Activated naive CD8-positive, alpha-beta T cell treated with anti-CD3 and anti-CD28 coated beads, Interleukin-2, amount 10 ng/mL, durations not matched to agents 7 days and 5 days (primary cell): ENCODE data around the gene IGSF5. TPM values are rescaled to one million over a fixed set of nuclear protein-coding genes. Genes with fewer than 3 reads are reported as not detected.

Experiments used
- ATAC-seq: fragments of 150-1000 bp; cut with Tn5 transposase; one replicate; pipeline ENCODE4 v1.10.0; 2021; ENCODE audit warnings: low read depth, moderate library complexity
- POLR2A ChIA-PET: fragments of 350-600 bp; sonication (Branson Sonifier 250); formaldehyde crosslinking; loops from one replicate; lab custom pipeline; 2021; ENCODE audit warnings: antibody characterized with exemption; lab: Charles Lee
- DNase-seq: peaks from one replicate; pipeline ENCODE4 v3.0.0; 2021
- H3K27ac Mint-ChIP-seq: one replicate; pipeline ENCODE4 v1.8.0; 2022; ENCODE audit warnings: mild to moderate bottlenecking, mixed read lengths
- H3K27me3 Mint-ChIP-seq: one replicate; pipeline ENCODE4 v1.8.0; 2022; ENCODE audit warnings: mild to moderate bottlenecking, moderate library complexity, mixed read lengths
- H3K36me3 Mint-ChIP-seq: one replicate; pipeline ENCODE4 v1.8.0; 2021; ENCODE audit warnings: mild to moderate bottlenecking, mixed read lengths
- H3K4me1 Mint-ChIP-seq: one replicate; pipeline ENCODE4 v1.8.0; 2021; ENCODE audit warnings: mixed read lengths
- H3K4me3 Mint-ChIP-seq: one replicate; pipeline ENCODE4 v1.8.0; 2022; ENCODE audit warnings: mild to moderate bottlenecking, moderate library complexity, mixed read lengths
- H3K9me3 Mint-ChIP-seq: one replicate; pipeline ENCODE4 v1.8.0; 2021; ENCODE audit warnings: mixed read lengths
- total RNA-seq, 2 experiments: library from RNA; stranded (reverse); gene quantifications; one replicate each; pipeline ENCODE4 v1.2.3, GENCODE V29; 2021

Gene IGSF5
- total RNA-seq, 2 experiments from 2014 or later, result not detected

DNA sequence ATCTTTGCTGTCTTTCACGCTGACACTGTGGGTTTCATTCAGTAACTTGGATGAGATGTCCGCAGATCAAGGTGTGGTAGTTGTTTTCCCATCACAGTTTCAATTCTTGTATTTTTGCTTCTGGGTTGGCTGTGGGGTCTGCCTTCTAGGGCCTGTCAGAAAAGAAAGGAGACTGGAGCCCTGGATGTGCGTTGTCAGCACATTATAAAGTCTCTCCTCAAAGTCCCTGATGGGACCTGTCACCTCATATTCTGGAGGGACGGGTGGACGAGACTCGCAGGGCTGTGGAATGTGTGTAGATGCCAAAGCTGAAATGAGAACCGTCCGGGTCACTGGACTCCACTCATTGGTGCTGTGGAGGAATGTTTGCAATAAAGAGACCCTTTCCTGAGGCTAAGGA lies 11.3 kb downstream of the IGSF5 start:
- Mint-ChIP-seq H3K4me3 (no peak overlapping the region), H3K4me1 (no peaks in the 10 kb centered on the region), H3K27me3 (no peaks in the 10 kb centered on the region), H3K36me3 (no peaks in the 10 kb centered on the region), H3K9me3 (peaks cover 1% of the 10 kb centered on the region), H3K27ac (no peak overlapping the region)
- ATAC-seq (no peak), DNase-seq (no peak)
- POLR2A ChIA-PET, result no interaction called here

DNA sequence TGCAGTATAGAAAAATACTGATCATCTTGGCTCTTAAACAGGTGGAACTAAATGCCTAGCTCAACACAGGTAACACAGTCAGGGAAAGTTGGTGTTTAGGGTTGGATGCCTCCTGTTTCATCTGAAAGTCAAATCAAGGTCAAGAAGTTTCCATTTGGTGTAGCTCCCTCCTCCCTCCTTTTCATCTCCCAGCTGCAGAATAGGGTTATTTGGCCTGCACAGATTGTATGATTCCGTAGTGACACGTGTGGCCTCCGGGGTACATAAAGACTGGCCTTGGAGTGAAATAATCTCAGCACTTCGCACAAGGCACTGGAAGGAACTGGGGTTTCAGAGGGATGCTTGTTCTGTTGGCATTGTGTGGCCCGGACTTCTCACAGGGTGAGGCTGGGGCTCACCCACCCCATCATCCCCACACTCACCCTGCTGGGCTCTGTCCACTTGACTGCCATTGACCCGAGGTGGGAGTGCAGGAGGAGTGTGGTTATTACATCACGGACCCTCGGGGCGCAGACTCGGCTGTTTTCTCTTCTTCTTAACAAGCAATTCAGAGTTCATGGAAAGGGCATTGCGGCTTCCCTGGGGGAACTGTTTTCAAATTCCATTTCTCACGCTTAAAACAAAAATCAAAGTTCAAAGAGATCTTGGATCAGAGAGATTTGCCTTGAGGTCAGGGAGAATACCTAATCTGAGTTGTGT lies 18.4 kb downstream of the IGSF5 start:
- ATAC-seq (no peak), DNase-seq (no peak)
- no peaks in the 10 kb centered on the region for H3K36me3 Mint-ChIP-seq
- H3K27ac Mint-ChIP-seq, result no peak overlapping the region
- no peak overlapping the region for H3K4me3 Mint-ChIP-seq
- no peaks in the 10 kb centered on the region for H3K9me3 Mint-ChIP-seq
- H3K27me3 Mint-ChIP-seq, result no peaks in the 10 kb centered on the region
- no peaks in the 10 kb centered on the region for H3K4me1 Mint-ChIP-seq
- POLR2A ChIA-PET, result no interaction called here

DNA sequence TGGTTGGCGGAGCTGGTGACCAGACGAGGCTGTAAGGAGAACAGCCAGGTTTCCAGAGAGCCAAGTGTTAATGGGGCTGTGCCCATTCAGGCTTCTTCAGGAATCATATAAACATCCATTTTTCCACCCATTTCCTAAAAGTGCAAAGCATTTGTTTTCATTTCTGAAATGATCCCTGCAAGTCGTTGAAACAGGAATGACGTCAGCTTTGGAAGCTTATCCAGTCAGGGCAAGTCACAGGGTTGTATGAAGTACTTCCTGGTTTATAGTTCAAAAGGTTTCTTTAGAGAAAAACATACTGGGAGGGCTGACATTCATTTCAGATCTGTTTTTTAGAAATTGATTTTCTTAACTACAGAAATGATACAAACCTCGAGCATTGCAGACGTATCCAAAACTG lies 29.2 kb downstream of the IGSF5 start:
- ATAC-seq (no peak), DNase-seq (no peak)
- no peaks in the 10 kb centered on the region for H3K9me3 Mint-ChIP-seq
- H3K36me3 Mint-ChIP-seq, result no peaks in the 10 kb centered on the region
- no peaks in the 10 kb centered on the region for H3K4me1 Mint-ChIP-seq
- POLR2A ChIA-PET, result no interaction called here
- H3K27ac Mint-ChIP-seq, result no peak overlapping the region
- H3K4me3 Mint-ChIP-seq, result no peak overlapping the region
- H3K27me3 Mint-ChIP-seq, result no peaks in the 10 kb centered on the region

- Mint-ChIP-seq H3K9me3 (no peaks in the 10 kb centered on the region), H3K4me1 (no peaks in the 10 kb centered on the region), H3K4me3 (no peak overlapping the region), H3K27ac (no peak overlapping the region), H3K27me3 (no peaks in the 10 kb centered on the region), H3K36me3 (no peaks in the 10 kb centered on the region)
- POLR2A ChIA-PET, result no interaction called here
- ATAC-seq (no peak), DNase-seq (no peak)
Observed at GRCh38 chr21:39775816-39776215, 30.8 kb downstream of the IGSF5 start.

DNA sequence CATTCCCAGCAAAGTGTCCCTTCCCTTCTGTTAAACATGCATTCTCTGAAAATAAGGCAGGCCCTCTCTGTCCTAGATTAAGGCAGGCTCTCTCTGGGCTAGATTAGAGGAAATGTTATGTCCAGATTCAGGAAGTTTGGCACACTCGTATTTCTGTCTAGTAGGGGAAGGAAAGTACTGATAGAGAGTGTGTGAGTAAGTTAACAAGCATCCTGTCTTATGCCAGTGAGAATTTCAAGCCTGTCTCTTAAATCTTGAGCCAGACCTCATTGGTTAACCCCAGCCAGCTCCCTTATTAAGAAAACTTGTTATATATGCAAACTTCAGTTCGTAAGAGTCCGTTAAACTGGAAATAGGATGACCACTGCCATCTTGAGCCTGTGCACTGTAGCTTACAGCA lies 31.6 kb downstream of the IGSF5 start:
- no peak for ATAC-seq
- DNase-seq, result no peak
- Mint-ChIP-seq H3K36me3 (no peaks in the 10 kb centered on the region), H3K27me3 (no peaks in the 10 kb centered on the region), H3K9me3 (no peaks in the 10 kb centered on the region), H3K4me3 (no peak overlapping the region), H3K4me1 (no peaks in the 10 kb centered on the region), H3K27ac (no peak overlapping the region)
- POLR2A ChIA-PET, result no interaction called here

DNA sequence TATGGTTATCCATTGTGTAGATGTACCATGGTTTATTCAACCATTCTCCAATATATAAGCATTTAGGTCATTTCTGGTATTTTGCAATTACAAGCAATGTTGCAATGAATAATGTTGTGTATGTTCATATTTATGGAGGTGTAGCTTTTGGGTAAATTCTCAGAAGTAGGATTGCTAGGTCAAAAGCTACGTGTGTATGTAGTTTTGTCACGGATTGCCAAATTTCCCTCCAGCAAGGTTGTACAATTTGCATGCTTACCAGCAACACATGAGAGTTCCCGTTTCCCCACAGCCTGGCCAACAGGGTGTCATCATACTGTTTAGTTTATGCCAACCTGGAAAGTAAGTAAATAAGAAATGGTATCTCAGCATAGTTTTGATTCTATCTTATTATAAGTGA lies 36.3 kb downstream of the IGSF5 start:
- DNase-seq (no peak), ATAC-seq (no peak)
- Mint-ChIP-seq H3K4me1 (no peaks in the 10 kb centered on the region), H3K36me3 (no peaks in the 10 kb centered on the region), H3K27me3 (no peaks in the 10 kb centered on the region), H3K9me3 (no peaks in the 10 kb centered on the region), H3K27ac (no peak overlapping the region), H3K4me3 (no peak overlapping the region)
- POLR2A ChIA-PET, result no interaction called here

DNA sequence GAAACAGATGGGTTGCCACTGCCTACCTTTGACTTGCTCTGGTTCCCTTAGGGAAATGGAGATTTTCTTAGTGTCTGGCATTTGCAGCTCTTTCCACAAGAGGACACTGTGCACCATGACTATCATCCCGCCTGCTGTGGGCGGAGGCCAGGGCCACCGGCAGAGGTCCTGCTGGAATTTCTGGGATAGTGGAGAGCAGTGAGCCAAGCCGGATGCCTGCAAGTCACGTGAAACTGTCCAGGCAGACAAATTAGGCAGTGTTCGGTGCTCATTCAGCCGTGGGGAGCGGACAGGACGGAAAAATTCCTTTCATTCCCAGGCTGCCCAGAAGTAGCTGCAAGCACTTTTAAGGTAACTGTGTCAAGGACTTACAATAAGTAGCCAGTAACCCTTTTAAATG lies 43.4 kb downstream of the IGSF5 start:
- DNase-seq (no peak), ATAC-seq (no peak)
- H3K27me3 Mint-ChIP-seq, result no peaks in the 10 kb centered on the region
- H3K4me1 Mint-ChIP-seq, result no peaks in the 10 kb centered on the region
- no peaks in the 10 kb centered on the region for H3K36me3 Mint-ChIP-seq
- POLR2A ChIA-PET, result no interaction called here
- H3K4me3 Mint-ChIP-seq, result no peak overlapping the region
- no peaks in the 10 kb centered on the region for H3K9me3 Mint-ChIP-seq
- no peak overlapping the region for H3K27ac Mint-ChIP-seq

- ATAC-seq, result no peak
- H3K27ac Mint-ChIP-seq, result no peak overlapping the region
- H3K9me3 Mint-ChIP-seq, result no peaks in the 10 kb centered on the region
- H3K36me3 Mint-ChIP-seq, result no peaks in the 10 kb centered on the region
- POLR2A ChIA-PET, result no interaction called here
- H3K4me3 Mint-ChIP-seq, result no peak overlapping the region
- no peaks in the 10 kb centered on the region for H3K27me3 Mint-ChIP-seq
- H3K4me1 Mint-ChIP-seq, result no peaks in the 10 kb centered on the region
- no peak for DNase-seq
Observed at GRCh38 chr21:39796466-39796865, 51.5 kb downstream of the IGSF5 start.

DNA sequence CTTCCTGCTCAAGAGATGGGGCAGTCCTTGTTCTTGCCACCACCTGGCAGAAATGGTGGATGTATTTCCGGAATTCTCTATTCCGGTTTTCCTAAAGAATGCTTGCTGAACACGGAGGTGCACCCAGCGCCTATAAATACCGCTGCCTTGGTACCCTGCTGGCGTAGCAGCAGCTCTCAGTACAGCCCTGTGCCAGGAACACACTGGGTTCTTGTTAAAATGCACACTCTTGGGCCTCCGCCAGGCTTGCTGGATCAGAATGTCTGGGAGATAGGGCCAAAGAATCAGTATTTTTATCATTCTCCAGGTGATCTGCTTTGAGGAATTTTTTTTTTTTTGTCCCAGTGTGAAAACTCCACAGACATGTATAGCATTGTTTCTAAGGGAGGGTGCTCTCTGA lies 54.2 kb downstream of the IGSF5 start:
- H3K4me3 Mint-ChIP-seq, result no peak overlapping the region
- ATAC-seq, result no peak
- H3K27me3 Mint-ChIP-seq, result no peaks in the 10 kb centered on the region
- POLR2A ChIA-PET, result no interaction called here
- H3K27ac Mint-ChIP-seq, result no peak overlapping the region
- H3K4me1 Mint-ChIP-seq, result no peaks in the 10 kb centered on the region
- no peaks in the 10 kb centered on the region for H3K9me3 Mint-ChIP-seq
- no peaks in the 10 kb centered on the region for H3K36me3 Mint-ChIP-seq
- no peak for DNase-seq

DNA sequence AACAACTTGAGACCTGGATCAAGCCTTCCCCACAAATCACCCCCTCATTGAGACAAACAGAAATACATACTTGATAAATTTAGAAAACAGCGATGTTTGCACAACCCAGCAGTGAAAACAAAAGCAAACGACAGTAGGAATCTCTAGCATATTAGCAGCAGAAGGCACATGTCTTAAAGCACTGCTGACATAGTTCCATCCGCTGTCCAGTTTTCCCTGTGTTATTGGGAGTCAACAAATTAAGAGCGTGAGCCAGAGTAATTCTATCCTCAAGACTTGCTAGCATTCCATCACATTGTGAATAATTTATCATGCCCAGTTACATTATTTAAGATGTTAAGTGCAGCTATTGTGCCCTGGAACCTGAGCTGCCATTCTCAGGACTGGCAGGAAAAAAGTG lies 55.3 kb downstream of the IGSF5 start:
- POLR2A ChIA-PET, result no interaction called here
- H3K27me3 Mint-ChIP-seq, result no peaks in the 10 kb centered on the region
- no peak for ATAC-seq
- DNase-seq, result no peak
- no peak overlapping the region for H3K27ac Mint-ChIP-seq
- H3K9me3 Mint-ChIP-seq, result peaks cover 1% of the 10 kb centered on the region
- H3K4me3 Mint-ChIP-seq, result no peak overlapping the region
- no peaks in the 10 kb centered on the region for H3K4me1 Mint-ChIP-seq
- no peaks in the 10 kb centered on the region for H3K36me3 Mint-ChIP-seq

DNA sequence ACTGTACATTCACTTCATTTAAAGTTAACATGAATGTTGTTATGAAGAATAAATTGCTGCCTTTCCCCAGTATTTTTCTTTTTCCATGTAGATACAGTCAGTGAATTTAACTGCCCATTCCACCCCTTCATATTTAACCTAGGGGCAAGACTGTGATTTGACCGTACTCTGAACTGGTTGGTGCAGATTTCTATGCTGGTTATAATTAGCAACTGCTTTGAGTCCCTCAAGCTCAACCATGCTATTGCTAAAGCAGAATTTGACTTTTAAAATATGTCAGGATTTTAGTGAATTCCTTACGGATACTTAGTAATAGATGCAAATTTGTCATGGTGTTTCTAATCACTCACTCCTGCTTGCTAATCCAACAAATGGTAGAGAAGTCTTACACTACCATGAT lies 57.2 kb downstream of the IGSF5 start:
- Mint-ChIP-seq H3K4me3 (no peak overlapping the region), H3K27ac (no peak overlapping the region), H3K36me3 (no peaks in the 10 kb centered on the region), H3K9me3 (peaks cover 1% of the 10 kb centered on the region), H3K4me1 (no peaks in the 10 kb centered on the region), H3K27me3 (no peaks in the 10 kb centered on the region)
- POLR2A ChIA-PET, result no interaction called here
- DNase-seq (no peak), ATAC-seq (no peak)

- peaks cover 1% of the 10 kb centered on the region for H3K9me3 Mint-ChIP-seq
- no peaks in the 10 kb centered on the region for H3K4me1 Mint-ChIP-seq
- no peaks in the 10 kb centered on the region for H3K27me3 Mint-ChIP-seq
- no peaks in the 10 kb centered on the region for H3K36me3 Mint-ChIP-seq
- no peak overlapping the region for H3K4me3 Mint-ChIP-seq
- POLR2A ChIA-PET, result no interaction called here
- H3K27ac Mint-ChIP-seq, result no peak overlapping the region
- no peak for DNase-seq
- no peak for ATAC-seq
Observed at GRCh38 chr21:39803393-39803792, 58.4 kb downstream of the IGSF5 start.

- ATAC-seq, result no peak
- POLR2A ChIA-PET, result no interaction called here
- H3K27me3 Mint-ChIP-seq, result no peaks in the 10 kb centered on the region
- no peak overlapping the region for H3K4me3 Mint-ChIP-seq
- H3K27ac Mint-ChIP-seq, result no peak overlapping the region
- no peak for DNase-seq
- peaks cover 5% of the 10 kb centered on the region for H3K9me3 Mint-ChIP-seq
- H3K36me3 Mint-ChIP-seq, result no peaks in the 10 kb centered on the region
- no peaks in the 10 kb centered on the region for H3K4me1 Mint-ChIP-seq
Observed at GRCh38 chr21:39804240-39804639, 59.3 kb downstream of the IGSF5 start.

- H3K9me3 Mint-ChIP-seq, result peaks cover 5% of the 10 kb centered on the region
- POLR2A ChIA-PET, result no interaction called here
- ATAC-seq, result no peak
Observed at GRCh38 chr21:39805983-39806382, 61.0 kb downstream of the IGSF5 start.

GRCh38 chr21:39807738-39808137 lies 62.8 kb downstream of the IGSF5 start:
- no peak for DNase-seq
- no peak for ATAC-seq
- Mint-ChIP-seq H3K36me3 (no peaks in the 10 kb centered on the region), H3K9me3 (peaks cover 5% of the 10 kb centered on the region), H3K27me3 (no peaks in the 10 kb centered on the region), H3K4me3 (no peak overlapping the region), H3K4me1 (no peaks in the 10 kb centered on the region), H3K27ac (no peak overlapping the region)
- POLR2A ChIA-PET, result no interaction called here

More at GRCh38 chr21:39805983-39806382, 61.0 kb downstream of the IGSF5 start:
- Mint-ChIP-seq H3K27me3 (no peaks in the 10 kb centered on the region), H3K4me1 (no peaks in the 10 kb centered on the region), H3K36me3 (no peaks in the 10 kb centered on the region), H3K4me3 (no peak overlapping the region), H3K27ac (no peak overlapping the region)
- DNase-seq, result no peak
